HepG2 (cell line): Measurements from ENCODE around the gene RAC2. TPM values are rescaled to one million over a fixed set of nuclear protein-coding genes. Genes with fewer than 3 reads are reported as not detected.

Experiments
- ATAC-seq: fragments of 200-7000 bp; cut with Tn5 transposase; 3 replicates; pipeline ENCODE4 v1.9.1; 2020; ENCODE audit warnings: mild to moderate bottlenecking, moderate library complexity
- BruUV-seq: library from RNA; stranded (reverse); fragments of 400-500 nt; replicated peaks from 2 replicates; lab custom pipeline; 2021; lab: Mats Ljungman, UMichigan
- CTCF ChIA-PET: fragments of 300-600 bp; formaldehyde crosslinking; extraction: SDS; loops from one replicate; lab custom pipeline; 2021; ENCODE audit warnings: low total read pairs, inconsistent platforms, low intra/inter-chr PET ratio; lab: Yijun Ruan, JAX
- POLR2A ChIA-PET: fragments of 350-600 bp; sonication (Branson Sonifier 250); formaldehyde crosslinking; loops from one replicate; lab custom pipeline; 2020; ENCODE audit warnings: antibody characterized with exemption, inconsistent platforms; lab: Yijun Ruan, JAX
- DNase-seq: peaks from one replicate; pipeline ENCODE4 v3.0.0-alpha.2; 2015; ENCODE audit warnings: low spot score
- FAIRE-seq: peaks from 3 replicates; lab custom pipeline; 2011; peaks lifted over from hg19 to GRCh38; lab: Jason Lieb, UNC
- H2AFZ ChIP-seq: one replicate; pipeline ENCODE4 v1.6.1; 2011; ENCODE audit warnings: low read length, inconsistent platforms
- H3K27ac ChIP-seq: fragments of 300-600 bp; 3 replicates; pipeline ENCODE4 v1.8.0; 2011; ENCODE audit warnings: mixed run types, mild to moderate bottlenecking, mixed read lengths, low read length, inconsistent platforms; ENCODE audit not compliant: insufficient read depth; ENCODE audit errors: extremely low read length
- H3K27me3 ChIP-seq, 2 experiments: fragments of 200-600 bp in 1 of 2; 2 replicates in 1 of 2; 3 replicates in 1 of 2; pipeline versions ENCODE4 v1.6.0 to v1.8.0; 2011; ENCODE audit warnings: low read length in 2 of 2, mild to moderate bottlenecking in 2 of 2, moderate library complexity in 2 of 2, inconsistent platforms in 1 of 2; ENCODE audit not compliant: insufficient read depth in 2 of 2, control insufficient read depth in 1 of 2
- H3K36me3 ChIP-seq, 2 experiments: fragments of 200-600 bp in 1 of 2; replicated peaks in 1 of 2; 2 replicates in 1 of 2; 3 replicates in 1 of 2; pipeline versions ENCODE4 v1.5.1 to v1.8.0; 2011; ENCODE audit warnings: low read length in 2 of 2, inconsistent platforms in 1 of 2; ENCODE audit not compliant: insufficient read depth in 2 of 2, control insufficient read depth in 1 of 2
- H3K4me1 ChIP-seq: 2 replicates; pipeline ENCODE4 v1.5.1; 2012; ENCODE audit warnings: low read length, inconsistent platforms; ENCODE audit not compliant: insufficient read depth
- H3K4me2 ChIP-seq: 2 replicates; pipeline ENCODE4 v1.6.0; 2011; ENCODE audit warnings: low read depth, low read length, inconsistent platforms
- H3K4me3 ChIP-seq, 3 experiments: fragments of 200-600 bp in 1 of 3; sonication (generic), shearing (Covaris generic) in 1 of 3; replicated peaks in 1 of 3; 2 replicates each; pipeline ENCODE4 v1.5.1; 2011 to 2016; ENCODE audit warnings: low read length in 3 of 3, inconsistent platforms in 2 of 3, low read depth in 2 of 3, mild to moderate bottlenecking in 2 of 3, control low read depth in 1 of 3, mixed read lengths in 1 of 3; ENCODE audit not compliant: insufficient read depth in 1 of 3
- H3K79me2 ChIP-seq: one replicate; pipeline ENCODE4 v1.6.1; 2011; ENCODE audit warnings: low read length, inconsistent platforms; ENCODE audit not compliant: insufficient read depth
- H3K9ac ChIP-seq: 2 replicates; pipeline ENCODE4 v1.6.0; 2011; ENCODE audit warnings: mild to moderate bottlenecking, low read depth, low read length, inconsistent platforms; ENCODE audit not compliant: insufficient read depth
- H3K9me3 ChIP-seq: 2 replicates; pipeline ENCODE4 v1.5.1; 2012; ENCODE audit warnings: mild to moderate bottlenecking, low read length
- H4K20me1 ChIP-seq: 2 replicates; pipeline ENCODE4 v1.6.0; 2011; ENCODE audit warnings: inconsistent platforms, mild to moderate bottlenecking, low read length, moderate library complexity; ENCODE audit not compliant: insufficient read depth
- ARHGAP35 ChIP-seq: sonication (generic); formaldehyde crosslinking; IDR thresholded peaks from 2 replicates; pipeline ENCODE4 v1.9.0; 2022; ENCODE audit warnings: mild to moderate bottlenecking, inconsistent platforms, moderate library complexity, missing genetic modification reagents, borderline replicate concordance
- FOXO1 ChIP-seq: sonication (generic); formaldehyde crosslinking; IDR thresholded peaks from 2 replicates; pipeline ENCODE4 v1.4.0; 2020; ENCODE audit warnings: missing genetic modification reagents
- GATAD2A ChIP-seq: IDR thresholded peaks from 2 replicates; pipeline ENCODE4 v1.6.1; 2016
- GPN1 ChIP-seq: sonication (generic); formaldehyde crosslinking; IDR thresholded peaks from 2 replicates; pipeline ENCODE4 v1.5.1; 2020; ENCODE audit warnings: missing genetic modification reagents, borderline replicate concordance
- ZMYM4 ChIP-seq: sonication (generic); formaldehyde crosslinking; IDR thresholded peaks from 2 replicates; pipeline ENCODE4 v1.8.1; 2023; ENCODE audit warnings: mild to moderate bottlenecking, missing genetic modification reagents
- ZNF232 ChIP-seq: sonication (generic); formaldehyde crosslinking; IDR thresholded peaks from 2 replicates; pipeline ENCODE4 v1.4.0; 2020; ENCODE audit warnings: missing genetic modification reagents, borderline replicate concordance
- ZNF567 ChIP-seq: sonication (generic); formaldehyde crosslinking; IDR thresholded peaks from 2 replicates; pipeline ENCODE4 v1.8.1; 2023; ENCODE audit warnings: mild to moderate bottlenecking, missing genetic modification reagents, borderline replicate concordance
- ZNF660 ChIP-seq: sonication (generic); formaldehyde crosslinking; IDR thresholded peaks from 2 replicates; pipeline ENCODE4 v1.5.1; 2020; ENCODE audit warnings: mild to moderate bottlenecking, low read depth, missing genetic modification reagents, borderline replicate concordance
- WGBS: methylation state at CpG from one replicate; pipeline ENCODE4 v1.1.6; 2017; ENCODE audit warnings: low lambda C conversion rate; 5-methylcytosine and 5-hydroxymethylcytosine counted together
- in situ Hi-C: cut with HindIII; loops from 2 replicates; pipeline ENCODE4 v1.10.0; 2017; ENCODE audit warnings: low pct_unique_long_range_greater_than_20kb; ENCODE audit not compliant: extremely low pct_ligation_motif_present
- intact Hi-C: fragments of 100-400 bp; cut with micrococcal nuclease; formaldehyde crosslinking; loops from one replicate; pipeline ENCODE4 v1.10.0; 2022; ENCODE audit not compliant: unreplicated experiment
- polyA plus RNA-seq, 8 experiments: library from polyadenylated mRNA; depleted of rRNA in 3 of 8; stranded (reverse) in 7 of 8; unstranded in 1 of 8; fragments of >200 nt; fragmentation: Illumina TruSeq in 4 of 8; extraction: Trizol in 4 of 8; gene quantifications; 2 replicates each; pipeline versions ENCODE4 v1.2.1 to v1.2.3, GENCODE V29; 2011 to 2016; ENCODE audit warnings: low read depth in 4 of 8, missing spikeins in 1 of 8, mixed read lengths in 1 of 8; ENCODE audit not compliant: insufficient read depth in 1 of 8
- total RNA-seq, 5 experiments: library from RNA; depleted of rRNA; stranded (reverse); fragments of >200 nt; fragmentation: Illumina TruSeq; extraction: Trizol; gene quantifications; 2 replicates each; pipeline ENCODE4 v1.2.3, GENCODE V29; 2016; ENCODE audit warnings: low read depth in 1 of 5
- TF ChIP-seq, protein P1 (sequence below): sonication (generic); formaldehyde crosslinking; IDR thresholded peaks from 2 replicates; pipeline ENCODE4 v1.5.1; 2020; ENCODE audit warnings: missing genetic modification reagents, mild to moderate bottlenecking, borderline replicate concordance

Gene RAC2
- total and polyA plus RNA-seq, 2 of the 13 experiments (the other 11 are each of a cell fraction or from before 2014, with no cell fraction given), result 0.73 TPM; not detected in 1

DNA sequence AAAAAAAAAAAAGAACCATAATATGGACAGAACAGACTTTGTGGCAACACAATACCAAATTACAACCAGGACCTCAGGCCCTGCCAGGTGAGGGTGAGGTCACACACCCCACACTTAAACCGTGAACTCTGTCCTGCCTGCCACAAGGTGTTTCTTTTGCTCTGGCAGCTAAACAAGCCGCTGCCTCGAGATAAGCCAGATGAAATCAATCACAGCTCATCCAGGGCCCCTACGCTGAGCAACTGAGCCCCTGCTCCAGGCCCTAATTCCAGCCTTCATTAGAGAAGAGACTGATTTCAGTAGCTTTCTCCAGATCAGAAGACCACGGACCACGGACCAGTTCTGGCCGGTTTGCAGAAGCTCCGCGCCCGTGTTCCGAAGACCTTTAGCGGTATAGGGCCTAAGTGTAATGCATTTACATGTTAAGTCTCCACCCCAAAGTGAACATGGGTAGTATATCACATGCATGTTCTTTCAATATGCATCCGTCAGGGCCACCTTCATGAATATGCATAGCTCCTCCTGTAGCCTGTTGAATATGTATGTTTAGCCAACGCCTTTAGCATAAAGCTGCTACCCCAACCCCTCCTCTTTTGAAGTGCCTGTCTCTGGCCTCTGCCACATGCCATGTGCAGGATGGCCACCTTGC is 14.8 kb upstream of the RAC2 start:
- in situ Hi-C loops (no loop called here), intact Hi-C loops (no loop called here)
- FAIRE-seq, result no peak
- H3K4me3 ChIP-seq, result no peak overlapping the region
- H3K27me3 ChIP-seq, result peaks cover 0 to 16% of the 10 kb centered on the region in 2 experiments; a peak in 3 of 5 replicates
- ChIA-PET CTCF (no interaction called here), POLR2A (no interaction called here)
- H4K20me1 ChIP-seq, result no peaks in the 10 kb centered on the region
- no peak overlapping the region for H3K27ac ChIP-seq
- TF ChIP-seq FOXO1 (CRISPR knock-in tag), result no peak
- no peak for TF ChIP-seq ARHGAP35
- no peak for TF ChIP-seq ZNF660 (CRISPR knock-in tag)
- no peak for TF ChIP-seq ZNF232 (CRISPR knock-in tag)
- TF ChIP-seq GATAD2A, result no peak
- no peak for TF ChIP-seq ZNF567 (CRISPR knock-in tag)
- no peak for TF ChIP-seq GPN1 (CRISPR knock-in tag)
- TF ChIP-seq, protein P1, sequence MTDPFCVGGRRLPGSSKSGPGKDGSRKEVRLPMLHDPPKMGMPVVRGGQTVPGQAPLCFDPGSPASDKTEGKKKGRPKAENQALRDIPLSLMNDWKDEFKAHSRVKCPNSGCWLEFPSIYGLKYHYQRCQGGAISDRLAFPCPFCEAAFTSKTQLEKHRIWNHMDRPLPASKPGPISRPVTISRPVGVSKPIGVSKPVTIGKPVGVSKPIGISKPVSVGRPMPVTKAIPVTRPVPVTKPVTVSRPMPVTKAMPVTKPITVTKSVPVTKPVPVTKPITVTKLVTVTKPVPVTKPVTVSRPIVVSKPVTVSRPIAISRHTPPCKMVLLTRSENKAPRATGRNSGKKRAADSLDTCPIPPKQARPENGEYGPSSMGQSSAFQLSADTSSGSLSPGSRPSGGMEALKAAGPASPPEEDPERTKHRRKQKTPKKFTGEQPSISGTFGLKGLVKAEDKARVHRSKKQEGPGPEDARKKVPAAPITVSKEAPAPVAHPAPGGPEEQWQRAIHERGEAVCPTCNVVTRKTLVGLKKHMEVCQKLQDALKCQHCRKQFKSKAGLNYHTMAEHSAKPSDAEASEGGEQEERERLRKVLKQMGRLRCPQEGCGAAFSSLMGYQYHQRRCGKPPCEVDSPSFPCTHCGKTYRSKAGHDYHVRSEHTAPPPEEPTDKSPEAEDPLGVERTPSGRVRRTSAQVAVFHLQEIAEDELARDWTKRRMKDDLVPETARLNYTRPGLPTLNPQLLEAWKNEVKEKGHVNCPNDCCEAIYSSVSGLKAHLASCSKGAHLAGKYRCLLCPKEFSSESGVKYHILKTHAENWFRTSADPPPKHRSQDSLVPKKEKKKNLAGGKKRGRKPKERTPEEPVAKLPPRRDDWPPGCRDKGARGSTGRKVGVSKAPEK (CRISPR knock-in tag), result no peak
- TF ChIP-seq ZMYM4, result no peak
- no peak overlapping the region for H3K9ac ChIP-seq
- no peak for ATAC-seq
- no peak overlapping the region for H2AFZ ChIP-seq
- 62% methylated on average over 12 of the region's 14 CpGs for WGBS
- no peak for DNase-seq
- no peaks in the 10 kb centered on the region for H3K4me1 ChIP-seq
- H3K4me2 ChIP-seq, result no peak overlapping the region
- H3K79me2 ChIP-seq, result no peaks in the 10 kb centered on the region
- BruUV-seq, result no TSS peak
- no peaks in the 10 kb centered on the region for H3K36me3 ChIP-seq
- H3K9me3 ChIP-seq, result peaks cover 3% of the 10 kb centered on the region; the same call in 1 of the 2 replicates
